A673 (cell line): ENCODE data around the gene HIBADH. TPM values are rescaled to one million over a fixed set of nuclear protein-coding genes. Genes with fewer than 3 reads are reported as not detected.
A peak's percentile ranks its signal among the peaks of the same experiment; 100 is the strongest.

ENCODE experiments used
- BruUV-seq: library from RNA; stranded (reverse); fragments of 400-500 nt; replicated peaks from 2 replicates; lab custom pipeline; 2021; lab: Mats Ljungman, UMichigan
- CTCF ChIA-PET: fragments of 300-600 bp; sonication (Branson Sonifier 250); formaldehyde crosslinking; loops from one replicate; lab custom pipeline; 2022; ENCODE audit warnings: antibody characterized with exemption; lab: Charles Lee
- POLR2A ChIA-PET: fragments of 300-600 bp; sonication (Branson Sonifier 250); formaldehyde crosslinking; loops from one replicate; lab custom pipeline; 2022; ENCODE audit warnings: antibody characterized with exemption; ENCODE audit not compliant: low non-redundant PET; lab: Charles Lee
- DNase-seq: peaks from one replicate; pipeline ENCODE4 v3.0.0-alpha.2; 2015; ENCODE audit warnings: low spot score
- H3K27ac ChIP-seq: fragments of 200-600 bp; sonication (generic); 2 replicates; pipeline ENCODE4 v1.5.1; 2016; ENCODE audit warnings: mixed run types, low read depth, mild to moderate bottlenecking, mixed read lengths, antibody characterized with exemption, low read length; ENCODE audit not compliant: poor library complexity, severe bottlenecking
- H3K27me3 ChIP-seq: fragments of 200-600 bp; sonication (generic); replicated peaks from 2 replicates; pipeline ENCODE4 v1.6.1; 2017; ENCODE audit warnings: mixed run types, low read depth, mild to moderate bottlenecking, mixed read lengths, antibody characterized with exemption, low read length; ENCODE audit not compliant: insufficient read depth, poor library complexity
- H3K36me3 ChIP-seq: fragments of 200-600 bp; sonication (generic); 2 replicates; pipeline ENCODE4 v1.6.1; 2016; ENCODE audit warnings: mixed run types, mild to moderate bottlenecking, mixed read lengths, antibody characterized with exemption, low read length; ENCODE audit not compliant: insufficient read depth, poor library complexity, severe bottlenecking
- H3K4me1 ChIP-seq: fragments of 200-600 bp; sonication (generic); 2 replicates; pipeline ENCODE4 v1.6.1; 2017; ENCODE audit warnings: mixed run types, mild to moderate bottlenecking, mixed read lengths, antibody characterized with exemption, low read length; ENCODE audit not compliant: insufficient read depth, poor library complexity, severe bottlenecking
- H3K4me3 ChIP-seq: fragments of 200-600 bp; sonication (generic); 2 replicates; pipeline ENCODE4 v1.5.1; 2016; ENCODE audit warnings: low read depth, mixed run types, mild to moderate bottlenecking, mixed read lengths, low read length; ENCODE audit not compliant: poor library complexity, severe bottlenecking
- H3K9me3 ChIP-seq: fragments of 200-600 bp; sonication (generic); 2 replicates; pipeline ENCODE4 v1.6.1; 2016; ENCODE audit warnings: mixed run types, low read depth, mild to moderate bottlenecking, mixed read lengths, antibody characterized with exemption, low read length; ENCODE audit not compliant: poor library complexity, severe bottlenecking
- CTCF ChIP-seq: fragments of 300-800, 200-600 bp; sonication (generic); conservative IDR thresholded peaks from 2 replicates; pipeline ENCODE4 v1.5.1; 2017; ENCODE audit warnings: low read depth, mild to moderate bottlenecking, antibody characterized with exemption, low read length, moderate library complexity, mixed read lengths
- EZH2 ChIP-seq: fragments of 200-600 bp; sonication (generic); IDR thresholded peaks from 2 replicates; pipeline ENCODE4 v1.6.1; 2017; ENCODE audit warnings: borderline replicate concordance, low read depth, mild to moderate bottlenecking, mixed read lengths, antibody characterized with exemption, low read length; ENCODE audit not compliant: poor library complexity, severe bottlenecking
- intact Hi-C: fragments of 100-400 bp; cut with micrococcal nuclease; formaldehyde crosslinking; loops from one replicate; pipeline ENCODE4 v1.10.0; 2022; ENCODE audit not compliant: unreplicated experiment
- total RNA-seq: library from RNA; stranded (reverse); gene quantifications from 2 replicates; pipeline ENCODE4 v1.2.3, GENCODE V29; 2021

HIBADH gene
- total RNA-seq, 1 experiment from 2014 or later = 10.2 TPM

GRCh38 chr7:27590416-27590815 lies 72.3 kb downstream of the HIBADH start:
- CTCF ChIA-PET = no interaction called here
- POLR2A ChIA-PET = interaction anchor here (0.6 kb wide), 1 partner anchor 13 kb away, joined by 4 read pairs; no protein-coding TSS in a partner anchor
- TF ChIP-seq CTCF = no peak
- TF ChIP-seq EZH2 = no peak

GRCh38 chr7:27587429-27587828 lies 75.3 kb downstream of the HIBADH start:
- ChIA-PET POLR2A (no interaction called here), CTCF (no interaction called here)
- H3K9me3 ChIP-seq = no peaks in the 10 kb centered on the region
- peaks cover 4% of the 10 kb centered on the region for H3K4me1 ChIP-seq
- no TSS peak for BruUV-seq
- intact Hi-C loops = no loop called here
- H3K27ac ChIP-seq = no peak overlapping the region
- H3K36me3 ChIP-seq = no peaks in the 10 kb centered on the region
- no peaks in the 10 kb centered on the region for H3K27me3 ChIP-seq
- TF ChIP-seq CTCF (no peak), EZH2 (no peak)
- no peak for DNase-seq
- no peak overlapping the region for H3K4me3 ChIP-seq

More at GRCh38 chr7:27590416-27590815, 72.3 kb downstream of the HIBADH start:
- Histone ChIP-seq H3K36me3 (no peaks in the 10 kb centered on the region), H3K27me3 (no peaks in the 10 kb centered on the region), H3K9me3 (no peaks in the 10 kb centered on the region), H3K27ac (no peak overlapping the region), H3K4me3 (no peak overlapping the region), H3K4me1 (peaks cover 4% of the 10 kb centered on the region)
- intact Hi-C loops = no loop called here
- DNase-seq = no peak
- BruUV-seq = no TSS peak

DNA sequence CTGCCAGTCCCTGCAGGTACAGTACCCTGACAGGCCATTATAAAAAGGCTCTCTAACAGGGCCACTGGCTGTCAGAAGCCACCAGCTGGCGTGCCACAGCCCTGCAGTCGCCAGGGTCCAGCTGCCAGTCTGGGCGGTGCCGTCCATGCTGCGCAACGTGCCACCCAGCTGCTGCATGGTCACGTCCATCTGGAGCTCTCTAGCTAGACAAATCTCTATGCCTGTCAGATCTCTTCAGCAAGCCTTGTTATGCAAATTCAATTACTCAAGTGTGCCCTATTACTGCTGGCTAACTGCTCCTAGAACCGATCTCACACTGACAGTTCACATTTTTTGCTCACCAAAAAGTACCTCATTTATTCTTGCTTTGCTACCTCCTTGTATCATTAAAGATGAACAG lies 75.9 kb downstream of the HIBADH start:
- POLR2A ChIA-PET = no interaction called here
- BruUV-seq = no TSS peak

More for the DNA sequence above, 75.9 kb downstream of the HIBADH start:
- Histone ChIP-seq H3K4me1 (peaks cover 4% of the 10 kb centered on the region), H3K27ac (no peak overlapping the region), H3K27me3 (no peaks in the 10 kb centered on the region), H3K9me3 (no peaks in the 10 kb centered on the region), H3K4me3 (no peak overlapping the region), H3K36me3 (no peaks in the 10 kb centered on the region)
- CTCF ChIA-PET = no interaction called here
- TF ChIP-seq EZH2 (no peak), CTCF (no peak)
- intact Hi-C loops = no loop called here
- DNase-seq = peak; percentile 6
